HCEC 1CT (cell line): ENCODE data around the gene COG1.

ENCODE experiments used
- DNase-seq: peaks from one replicate; pipeline ENCODE4 v3.0.0-alpha.2; 2017

COG1 gene

GRCh38 chr17:73174126-73174525 is 18.7 kb upstream of the COG1 start:
- DNase-seq, result no peak

DNA sequence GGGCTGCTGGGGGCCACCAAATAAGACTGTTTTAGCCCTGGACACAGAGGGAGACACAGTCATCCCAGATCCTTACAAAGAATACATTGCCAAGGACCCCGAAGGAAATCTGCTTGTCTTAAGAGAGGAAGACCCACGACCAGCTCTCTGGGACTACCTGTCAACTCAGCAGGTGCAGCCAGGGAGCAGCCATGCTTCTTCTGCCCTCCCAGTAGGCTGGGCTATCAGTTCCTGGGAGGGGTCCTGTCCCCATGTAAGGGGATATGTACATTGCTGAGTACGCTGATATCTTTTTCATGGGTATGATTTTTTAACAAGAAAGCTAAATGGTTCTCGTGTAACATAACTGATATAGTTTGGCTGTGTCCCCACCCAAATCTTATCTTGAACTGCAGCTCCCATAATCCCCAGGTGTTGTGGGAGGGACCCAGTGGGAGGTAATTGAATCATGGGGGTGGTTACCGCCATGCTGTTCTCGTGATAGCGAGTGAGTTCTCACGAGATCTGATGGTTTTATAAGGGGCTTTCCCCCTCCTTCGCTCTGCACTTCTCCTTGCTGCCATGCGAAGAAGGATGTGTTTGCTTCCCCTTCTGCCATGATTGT is 16.8 kb upstream of the COG1 start:
- no peak for DNase-seq

DNA sequence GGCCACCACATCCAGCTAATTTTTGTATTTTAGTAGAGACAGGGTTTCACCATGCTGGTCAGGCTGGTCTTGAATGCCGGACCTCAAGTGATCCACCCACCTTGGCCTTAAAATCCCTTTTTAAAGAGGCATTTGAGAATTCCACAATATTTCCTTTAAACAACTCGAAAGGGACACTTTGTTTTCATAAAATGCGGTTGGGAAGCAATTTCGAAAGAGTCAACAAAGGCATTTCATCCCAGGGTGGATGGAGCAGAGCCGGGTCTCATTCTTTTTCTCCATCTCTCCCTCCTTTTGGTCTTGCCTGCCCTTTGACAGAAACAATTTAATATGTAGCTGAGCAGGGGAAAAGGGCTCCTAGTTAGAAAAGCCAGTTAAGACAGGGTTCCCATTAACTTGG is 13.5 kb upstream of the COG1 start:
- DNase-seq, result no peak

DNA sequence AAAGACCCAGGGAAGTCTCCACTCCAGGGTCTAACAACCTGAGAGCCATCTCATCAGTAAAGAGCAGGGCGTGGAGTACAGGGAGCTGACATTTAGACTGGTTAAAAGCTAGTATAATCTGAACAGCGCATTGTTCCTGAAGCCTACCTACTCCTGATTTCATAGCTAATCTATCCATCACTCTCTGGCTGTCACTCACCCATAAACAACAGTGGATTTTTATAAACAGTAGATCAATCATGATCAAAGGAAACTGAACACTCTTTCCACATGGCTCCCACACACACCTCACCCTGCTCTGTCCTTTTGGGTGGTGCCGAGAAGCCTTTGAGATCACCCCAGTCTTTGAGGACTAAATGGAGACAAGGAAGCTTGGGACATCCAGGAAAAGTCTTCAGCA is 13.0 kb upstream of the COG1 start:
- no peak for DNase-seq

- DNase-seq, result no peak
Observed at GRCh38 chr17:73182616-73183310, 10.1 kb upstream of the COG1 start.

GRCh38 chr17:73184136-73184993 is 8.5 kb upstream of the COG1 start:
- no peak for DNase-seq

GRCh38 chr17:73186283-73187050 is 6.4 kb upstream of the COG1 start:
- no peak for DNase-seq

DNA sequence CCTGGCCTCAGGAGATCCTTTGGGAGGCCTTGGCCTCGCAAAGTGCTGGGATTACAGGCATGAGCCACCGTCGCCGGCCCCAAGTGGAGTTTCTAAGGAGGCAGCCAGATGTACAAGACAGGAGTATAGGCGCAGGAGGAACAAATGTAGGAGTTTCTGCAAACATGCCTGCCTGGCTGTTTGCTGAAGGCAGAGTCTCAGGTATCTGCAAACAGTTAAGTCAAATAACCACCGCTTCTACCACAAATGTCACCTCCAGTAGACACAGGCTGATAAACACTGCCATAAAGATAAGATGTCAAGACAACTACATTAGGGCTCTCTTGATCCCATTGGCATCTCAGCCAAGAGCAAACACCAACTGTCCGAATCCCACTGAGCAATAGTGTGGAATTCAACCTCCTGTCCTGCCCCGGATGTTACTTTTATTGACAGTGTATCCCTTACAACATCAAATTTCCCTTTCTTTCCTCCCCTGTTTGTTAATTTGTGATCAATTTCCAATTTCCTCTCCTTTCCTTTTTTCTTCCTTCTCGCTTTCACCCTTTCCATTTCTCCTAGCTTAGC is 5.6 kb upstream of the COG1 start:
- no peak for DNase-seq

DNA sequence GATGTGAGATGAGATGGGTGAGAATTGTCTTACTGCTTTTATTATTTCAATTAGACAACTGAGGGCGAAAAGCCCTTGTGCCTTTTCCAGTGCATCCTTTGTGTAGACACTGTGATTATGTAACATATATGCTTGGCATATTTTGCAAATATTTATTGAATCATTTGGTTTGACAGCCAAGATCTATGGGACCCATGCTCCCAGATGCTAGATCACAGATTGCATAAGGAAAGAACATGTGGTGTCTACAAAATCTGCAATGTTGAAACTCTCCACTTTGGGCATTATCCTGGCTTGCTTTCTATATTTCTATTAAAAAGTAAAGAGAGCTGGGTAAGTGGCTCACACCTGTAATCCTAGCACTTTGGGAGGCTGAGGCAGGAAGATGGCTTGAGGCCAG is 4.8 kb upstream of the COG1 start:
- peak; percentile 41 for DNase-seq

DNA sequence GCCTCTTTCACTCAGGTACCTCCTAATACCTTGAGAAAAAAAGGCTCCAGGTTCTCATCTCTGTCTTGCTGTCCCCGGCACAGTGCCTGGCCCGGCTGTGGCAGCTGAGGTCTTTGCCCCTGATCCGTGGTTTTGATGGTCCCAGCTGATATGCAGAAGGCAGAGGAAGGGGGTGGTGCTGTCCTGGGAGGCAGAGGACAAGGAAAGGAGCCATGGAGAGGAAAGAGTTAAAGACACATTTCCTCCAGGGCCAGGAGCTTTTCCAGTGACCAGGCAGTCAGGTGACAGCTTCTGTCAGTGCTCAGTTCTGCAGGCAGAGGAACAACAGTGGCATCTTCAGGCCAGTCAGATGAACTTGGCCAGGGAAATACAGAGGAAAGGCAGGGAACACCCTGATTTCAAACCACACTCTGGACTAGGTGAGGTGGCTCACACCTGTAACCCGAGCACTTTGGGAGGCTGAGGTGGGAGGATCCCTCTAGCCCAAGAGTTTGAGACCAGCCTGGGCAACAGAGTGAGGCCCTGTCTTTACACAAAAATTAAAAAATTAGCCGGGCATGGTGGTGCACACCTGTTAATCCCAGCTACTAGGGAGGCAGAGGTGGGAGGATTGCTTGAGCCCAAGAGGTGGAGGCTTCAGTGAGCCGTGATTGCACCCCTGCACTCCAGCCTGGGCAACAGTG is 3.3 kb upstream of the COG1 start:
- peak; percentile 64 for DNase-seq

GRCh38 chr17:73191443-73192205 is 1.2 kb upstream of the COG1 start:
- DNase-seq, result peak; percentile 65

- peak; percentile 75 for DNase-seq
Observed at GRCh38 chr17:73192206-73192893, 505 bp upstream of the COG1 start.

- DNase-seq, result peak; percentile 71
Observed at GRCh38 chr17:73194514-73195222, 1.8 kb downstream of the COG1 start.

- no peak for DNase-seq
Observed at GRCh38 chr17:73196500-73196899, 3.6 kb downstream of the COG1 start.

DNA sequence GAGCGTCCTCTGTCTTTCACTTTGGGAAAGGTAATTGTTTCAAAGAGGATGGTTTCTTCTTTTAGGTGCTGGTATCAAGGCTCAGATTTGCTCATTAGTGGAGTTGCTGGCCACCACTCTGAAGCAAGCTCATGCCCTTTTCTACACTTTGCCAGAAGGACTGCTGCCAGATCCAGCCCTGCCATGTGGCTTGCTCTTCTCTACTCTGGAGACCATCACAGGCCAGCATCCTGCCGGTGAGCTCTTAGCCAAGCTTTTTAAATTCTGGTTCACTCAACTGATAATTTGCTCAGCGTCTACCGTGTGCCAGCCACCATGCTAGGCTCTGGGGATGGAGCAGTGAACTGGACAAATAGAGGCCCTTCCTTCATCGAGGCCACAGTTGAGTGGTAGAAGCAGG is 4.3 kb downstream of the COG1 start:
- DNase-seq, result no peak

DNA sequence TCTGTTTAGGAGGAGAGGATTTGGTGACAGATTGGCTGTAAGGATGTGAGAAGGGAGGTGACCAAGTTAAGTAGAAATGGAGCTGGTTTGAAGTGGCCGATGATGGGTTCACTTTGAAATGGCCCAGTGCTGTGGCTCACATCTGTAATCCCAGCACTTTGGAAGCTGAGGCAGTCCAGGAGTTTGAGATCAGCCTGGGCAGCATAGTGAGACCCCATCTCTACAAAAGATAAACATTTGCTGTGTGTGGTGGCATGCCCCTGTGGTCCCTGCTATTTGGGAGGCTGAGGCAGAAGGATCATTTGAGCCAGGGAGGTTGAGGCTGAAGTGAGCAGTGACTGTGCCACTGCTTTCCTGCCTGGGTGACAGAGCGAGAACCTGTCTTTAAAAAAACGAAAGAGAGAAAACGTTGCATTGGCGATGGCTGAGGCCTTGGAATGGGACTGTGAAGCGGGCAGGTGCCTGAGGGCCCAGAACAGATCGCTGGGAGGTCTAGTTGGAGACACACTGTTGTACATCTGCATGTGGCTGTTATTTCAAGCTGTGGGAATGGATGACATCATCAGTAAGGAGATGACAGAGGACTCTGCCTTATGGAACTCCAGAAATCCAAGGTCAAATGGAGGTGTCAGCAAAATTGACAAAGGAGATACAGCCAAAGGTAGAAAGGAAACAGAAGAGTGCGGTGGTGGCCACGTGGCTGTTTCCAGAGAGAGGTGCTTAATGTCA is 5.5 kb downstream of the COG1 start:
- DNase-seq, result no peak

- DNase-seq, result no peak
Observed at GRCh38 chr17:73198930-73199260, 6.0 kb downstream of the COG1 start.

GRCh38 chr17:73199751-73200317 is 7.0 kb downstream of the COG1 start:
- DNase-seq, result no peak

GRCh38 chr17:73200476-73200875 is 7.6 kb downstream of the COG1 start:
- DNase-seq, result no peak
